WTC11 (cell line): ENCODE measurements around the gene PMM1. TPM values are rescaled to one million over a fixed set of nuclear protein-coding genes. Genes with fewer than 3 reads are reported as not detected.

ENCODE experiments used
- ATAC-seq: fragments of 200-7000 bp; cut with Tn5 transposase; 2 replicates; pipeline ENCODE4 v1.10.0; 2021; ENCODE audit warnings: mild to moderate bottlenecking, moderate library complexity
- CTCF ChIA-PET: fragments of 300-600 bp; sonication (Branson Sonifier 250); formaldehyde crosslinking; loops from one replicate; lab custom pipeline; 2021; ENCODE audit warnings: antibody characterized with exemption; lab: Charles Lee
- POLR2A ChIA-PET: fragments of 350-600 bp; sonication (Branson Sonifier 250); formaldehyde crosslinking; loops from one replicate; lab custom pipeline; 2021; ENCODE audit warnings: antibody characterized with exemption; lab: Charles Lee
- DNase-seq: peaks from one replicate; pipeline ENCODE4 v3.0.0; 2021; ENCODE audit warnings: low spot score
- H3K27ac Mint-ChIP-seq: 2 replicates; pipeline ENCODE4 v1.8.0; 2021; ENCODE audit warnings: mixed read lengths
- H3K27me3 Mint-ChIP-seq: 2 replicates; pipeline ENCODE4 v1.8.0; 2021; ENCODE audit warnings: low read depth, mild to moderate bottlenecking, moderate library complexity, mixed read lengths
- H3K36me3 Mint-ChIP-seq: 2 replicates; pipeline ENCODE4 v1.8.0; 2021; ENCODE audit warnings: mixed read lengths
- H3K4me1 Mint-ChIP-seq: 2 replicates; pipeline ENCODE4 v1.8.0; 2022; ENCODE audit warnings: mixed read lengths
- H3K4me3 Mint-ChIP-seq: 2 replicates; pipeline ENCODE4 v1.8.0; 2021; ENCODE audit warnings: mild to moderate bottlenecking, moderate library complexity, mixed read lengths
- H3K9me3 Mint-ChIP-seq: 2 replicates; pipeline ENCODE4 v1.8.0; 2021; ENCODE audit warnings: mixed read lengths
- ATF6 ChIP-seq: sonication (generic); formaldehyde crosslinking; IDR thresholded peaks from 2 replicates; pipeline ENCODE4 v1.8.1; 2023; ENCODE audit warnings: mild to moderate bottlenecking, missing genetic modification reagents
- FOXJ3 ChIP-seq: sonication (generic); formaldehyde crosslinking; IDR thresholded peaks from 2 replicates; pipeline ENCODE4 v1.9.0; 2021; ENCODE audit warnings: missing genetic modification reagents, mild to moderate bottlenecking, borderline replicate concordance
- IRF2 ChIP-seq: sonication (generic); formaldehyde crosslinking; IDR thresholded peaks from 2 replicates; pipeline ENCODE4 v1.8.0; 2022; ENCODE audit warnings: low read depth, missing genetic modification reagents, borderline replicate concordance
- NFE2L1 ChIP-seq: sonication (generic); formaldehyde crosslinking; IDR thresholded peaks from 2 replicates; pipeline ENCODE4 v1.8.1; 2023; ENCODE audit warnings: missing genetic modification reagents
- SMAD3 ChIP-seq: sonication (generic); formaldehyde crosslinking; IDR thresholded peaks from 2 replicates; pipeline ENCODE4 v1.8.0; 2022; ENCODE audit warnings: missing genetic modification reagents, mild to moderate bottlenecking, borderline replicate concordance
- ZNF121 ChIP-seq: sonication (generic); formaldehyde crosslinking; IDR thresholded peaks from 2 replicates; pipeline ENCODE4 v1.8.0; 2023; ENCODE audit warnings: missing genetic modification reagents
- ZNF416 ChIP-seq: fragments of 250-450 bp; sonication (Bioruptor Pico); IDR thresholded peaks from 2 replicates; pipeline ENCODE4 v1.9.0; 2021; ENCODE audit warnings: mild to moderate bottlenecking, inconsistent platforms
- ZNF671 ChIP-seq: fragments of 250-450 bp; sonication (Bioruptor Pico); IDR thresholded peaks from 2 replicates; pipeline ENCODE4 v1.8.0; 2021; ENCODE audit warnings: mild to moderate bottlenecking
- total RNA-seq: library from RNA; stranded (reverse); gene quantifications from 3 replicates; pipeline ENCODE4 v1.2.3, GENCODE V29; 2021
- TF ChIP-seq, protein P1 (sequence below): sonication (generic); formaldehyde crosslinking; IDR thresholded peaks from 2 replicates; pipeline ENCODE4 v1.8.0; 2023; ENCODE audit warnings: missing genetic modification reagents
- TF ChIP-seq, protein P2 (sequence below): sonication (generic); formaldehyde crosslinking; conservative IDR thresholded peaks from 2 replicates; pipeline ENCODE4 v1.8.1; 2023; ENCODE audit warnings: mild to moderate bottlenecking, low read depth, missing genetic modification reagents, moderate library complexity
- TF ChIP-seq, protein P3 (sequence below): sonication (generic); formaldehyde crosslinking; IDR thresholded peaks from 2 replicates; pipeline ENCODE4 v1.8.0; 2022; ENCODE audit warnings: mild to moderate bottlenecking, missing genetic modification reagents
- TF ChIP-seq, protein P4 (sequence below): sonication (generic); formaldehyde crosslinking; IDR thresholded peaks from 2 replicates; pipeline ENCODE4 v1.8.1; 2023; ENCODE audit warnings: mild to moderate bottlenecking, missing genetic modification reagents, borderline replicate concordance

Gene PMM1
- total RNA-seq, 1 experiment from 2014 or later = 15.7 TPM

- Mint-ChIP-seq H3K9me3 (no peaks in the 10 kb centered on the region), H3K4me3 (peak overlapping the region; percentile 94), H3K36me3 (peaks cover 23% of the 10 kb centered on the region), H3K4me1 (peaks cover 20% of the 10 kb centered on the region), H3K27ac (peak overlapping the region; percentile 90), H3K27me3 (no peaks in the 10 kb centered on the region; the same call in 1 of the 2 replicates)
- CTCF ChIA-PET = interaction anchor here (0.5 to 7.1 kb wide), 8 partner anchors 22 to 583 kb away, joined by 3 to 45 read pairs (median 4); no protein-coding TSS in a partner anchor
- ATAC-seq (peak; percentile 19), DNase-seq (peak; percentile 54)
- POLR2A ChIA-PET = interaction anchor here (1.0 to 1.7 kb wide), 4 partner anchors 31 to 239 kb away, joined by 3 to 10 read pairs (median 4); partner anchors contain the start of genes ACO2, CCDC134, PHF5A and PMM1
- TF ChIP-seq IRF2 (CRISPR knock-in tag) (no peak), ATF6 (CRISPR knock-in tag) (no peak), ZNF416 (no peak)
- TF ChIP-seq, protein P1, sequence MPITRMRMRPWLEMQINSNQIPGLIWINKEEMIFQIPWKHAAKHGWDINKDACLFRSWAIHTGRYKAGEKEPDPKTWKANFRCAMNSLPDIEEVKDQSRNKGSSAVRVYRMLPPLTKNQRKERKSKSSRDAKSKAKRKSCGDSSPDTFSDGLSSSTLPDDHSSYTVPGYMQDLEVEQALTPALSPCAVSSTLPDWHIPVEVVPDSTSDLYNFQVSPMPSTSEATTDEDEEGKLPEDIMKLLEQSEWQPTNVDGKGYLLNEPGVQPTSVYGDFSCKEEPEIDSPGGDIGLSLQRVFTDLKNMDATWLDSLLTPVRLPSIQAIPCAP (CRISPR knock-in tag) = no peak
- TF ChIP-seq, protein P2, sequence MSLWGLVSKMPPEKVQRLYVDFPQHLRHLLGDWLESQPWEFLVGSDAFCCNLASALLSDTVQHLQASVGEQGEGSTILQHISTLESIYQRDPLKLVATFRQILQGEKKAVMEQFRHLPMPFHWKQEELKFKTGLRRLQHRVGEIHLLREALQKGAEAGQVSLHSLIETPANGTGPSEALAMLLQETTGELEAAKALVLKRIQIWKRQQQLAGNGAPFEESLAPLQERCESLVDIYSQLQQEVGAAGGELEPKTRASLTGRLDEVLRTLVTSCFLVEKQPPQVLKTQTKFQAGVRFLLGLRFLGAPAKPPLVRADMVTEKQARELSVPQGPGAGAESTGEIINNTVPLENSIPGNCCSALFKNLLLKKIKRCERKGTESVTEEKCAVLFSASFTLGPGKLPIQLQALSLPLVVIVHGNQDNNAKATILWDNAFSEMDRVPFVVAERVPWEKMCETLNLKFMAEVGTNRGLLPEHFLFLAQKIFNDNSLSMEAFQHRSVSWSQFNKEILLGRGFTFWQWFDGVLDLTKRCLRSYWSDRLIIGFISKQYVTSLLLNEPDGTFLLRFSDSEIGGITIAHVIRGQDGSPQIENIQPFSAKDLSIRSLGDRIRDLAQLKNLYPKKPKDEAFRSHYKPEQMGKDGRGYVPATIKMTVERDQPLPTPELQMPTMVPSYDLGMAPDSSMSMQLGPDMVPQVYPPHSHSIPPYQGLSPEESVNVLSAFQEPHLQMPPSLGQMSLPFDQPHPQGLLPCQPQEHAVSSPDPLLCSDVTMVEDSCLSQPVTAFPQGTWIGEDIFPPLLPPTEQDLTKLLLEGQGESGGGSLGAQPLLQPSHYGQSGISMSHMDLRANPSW (CRISPR knock-in tag) = no peak
These were observed 30.4 kb upstream of the PMM1 start for GRCh38 chr22:41619979-41620588.

GRCh38 chr22:41613456-41613855 lies 23.8 kb upstream of the PMM1 start:
- H3K9me3 Mint-ChIP-seq = no peaks in the 10 kb centered on the region
- POLR2A ChIA-PET = no interaction called here
- no peak for DNase-seq

More at GRCh38 chr22:41613456-41613855, 23.8 kb upstream of the PMM1 start:
- Mint-ChIP-seq H3K27me3 (no peaks in the 10 kb centered on the region), H3K36me3 (0 out of 2 replicates have a peak, but pooled peaks cover 4% of the 10 kb centered on the region), H3K4me1 (0 out of 2 replicates have a peak, but pooled peaks cover 2% of the 10 kb centered on the region), H3K4me3 (no peak overlapping the region), H3K27ac (no peak overlapping the region; the same call in 1 of the 2 replicates)
- no peak for ATAC-seq
- CTCF ChIA-PET = interaction anchor here (1.4 kb wide), 1 partner anchor 53 kb away, joined by 3 read pairs; no protein-coding TSS in a partner anchor
- no peak for TF ChIP-seq ZNF121
- TF ChIP-seq, protein P3, sequence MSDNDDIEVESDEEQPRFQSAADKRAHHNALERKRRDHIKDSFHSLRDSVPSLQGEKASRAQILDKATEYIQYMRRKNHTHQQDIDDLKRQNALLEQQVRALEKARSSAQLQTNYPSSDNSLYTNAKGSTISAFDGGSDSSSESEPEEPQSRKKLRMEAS (CRISPR knock-in tag) = no peak
- TF ChIP-seq ZNF671 (CRISPR knock-in tag) = no peak
- no peak for TF ChIP-seq NFE2L1 (CRISPR knock-in tag)
- TF ChIP-seq, protein P4, sequence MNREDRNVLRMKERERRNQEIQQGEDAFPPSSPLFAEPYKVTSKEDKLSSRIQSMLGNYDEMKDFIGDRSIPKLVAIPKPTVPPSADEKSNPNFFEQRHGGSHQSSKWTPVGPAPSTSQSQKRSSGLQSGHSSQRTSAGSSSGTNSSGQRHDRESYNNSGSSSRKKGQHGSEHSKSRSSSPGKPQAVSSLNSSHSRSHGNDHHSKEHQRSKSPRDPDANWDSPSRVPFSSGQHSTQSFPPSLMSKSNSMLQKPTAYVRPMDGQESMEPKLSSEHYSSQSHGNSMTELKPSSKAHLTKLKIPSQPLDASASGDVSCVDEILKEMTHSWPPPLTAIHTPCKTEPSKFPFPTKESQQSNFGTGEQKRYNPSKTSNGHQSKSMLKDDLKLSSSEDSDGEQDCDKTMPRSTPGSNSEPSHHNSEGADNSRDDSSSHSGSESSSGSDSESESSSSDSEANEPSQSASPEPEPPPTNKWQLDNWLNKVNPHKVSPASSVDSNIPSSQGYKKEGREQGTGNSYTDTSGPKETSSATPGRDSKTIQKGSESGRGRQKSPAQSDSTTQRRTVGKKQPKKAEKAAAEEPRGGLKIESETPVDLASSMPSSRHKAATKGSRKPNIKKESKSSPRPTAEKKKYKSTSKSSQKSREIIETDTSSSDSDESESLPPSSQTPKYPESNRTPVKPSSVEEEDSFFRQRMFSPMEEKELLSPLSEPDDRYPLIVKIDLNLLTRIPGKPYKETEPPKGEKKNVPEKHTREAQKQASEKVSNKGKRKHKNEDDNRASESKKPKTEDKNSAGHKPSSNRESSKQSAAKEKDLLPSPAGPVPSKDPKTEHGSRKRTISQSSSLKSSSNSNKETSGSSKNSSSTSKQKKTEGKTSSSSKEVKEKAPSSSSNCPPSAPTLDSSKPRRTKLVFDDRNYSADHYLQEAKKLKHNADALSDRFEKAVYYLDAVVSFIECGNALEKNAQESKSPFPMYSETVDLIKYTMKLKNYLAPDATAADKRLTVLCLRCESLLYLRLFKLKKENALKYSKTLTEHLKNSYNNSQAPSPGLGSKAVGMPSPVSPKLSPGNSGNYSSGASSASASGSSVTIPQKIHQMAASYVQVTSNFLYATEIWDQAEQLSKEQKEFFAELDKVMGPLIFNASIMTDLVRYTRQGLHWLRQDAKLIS = no peak
- TF ChIP-seq FOXJ3 (CRISPR knock-in tag) = no peak
- no peak for TF ChIP-seq SMAD3
